GM13977 (cell line): ENCODE data around the gene IGFBP2.

Experiments used
- DNase-seq: peaks from one replicate; pipeline ENCODE4 v3.0.0; 2012; ENCODE audit warnings: low spot score
- in situ Hi-C: fragments of 300-500 bp; cut with MboI; formaldehyde crosslinking; loops from one replicate; pipeline ENCODE4 v1.12.0; 2022; ENCODE audit warnings: low sequenced_read_pairs, low pct_unique_long_range_greater_than_20kb, mixed read lengths, inconsistent platforms; ENCODE audit not compliant: unreplicated experiment
- TF ChIP-seq, protein P1 (sequence below): IDR thresholded peaks from 2 replicates; pipeline ENCODE4 v1.5.1; 2012; ENCODE audit warnings: mild to moderate bottlenecking, control low read depth; ENCODE audit not compliant: insufficient read depth; ENCODE audit errors: extremely low read depth, missing control alignments

Gene IGFBP2

DNA sequence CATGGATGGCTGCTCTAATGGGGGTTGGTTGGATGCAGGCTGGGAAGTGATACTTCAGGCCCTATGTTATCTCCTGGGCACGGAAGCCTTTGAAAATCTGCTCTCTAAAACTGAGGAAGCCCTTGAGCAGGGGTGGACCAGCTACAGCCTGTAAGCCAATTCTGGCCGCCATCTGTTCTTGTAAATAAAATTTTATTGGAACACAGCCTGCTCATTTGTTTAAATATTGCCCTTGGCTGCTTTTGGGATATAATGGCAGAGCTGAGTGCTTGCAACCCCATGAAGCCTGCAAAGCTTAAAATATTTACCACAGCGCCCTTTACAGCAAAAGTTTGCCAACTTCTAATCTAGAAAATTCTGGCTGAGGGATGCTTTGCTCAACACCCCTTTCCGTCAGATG, 11.9 kb upstream of the IGFBP2 start:
- TF ChIP-seq, protein P1, sequence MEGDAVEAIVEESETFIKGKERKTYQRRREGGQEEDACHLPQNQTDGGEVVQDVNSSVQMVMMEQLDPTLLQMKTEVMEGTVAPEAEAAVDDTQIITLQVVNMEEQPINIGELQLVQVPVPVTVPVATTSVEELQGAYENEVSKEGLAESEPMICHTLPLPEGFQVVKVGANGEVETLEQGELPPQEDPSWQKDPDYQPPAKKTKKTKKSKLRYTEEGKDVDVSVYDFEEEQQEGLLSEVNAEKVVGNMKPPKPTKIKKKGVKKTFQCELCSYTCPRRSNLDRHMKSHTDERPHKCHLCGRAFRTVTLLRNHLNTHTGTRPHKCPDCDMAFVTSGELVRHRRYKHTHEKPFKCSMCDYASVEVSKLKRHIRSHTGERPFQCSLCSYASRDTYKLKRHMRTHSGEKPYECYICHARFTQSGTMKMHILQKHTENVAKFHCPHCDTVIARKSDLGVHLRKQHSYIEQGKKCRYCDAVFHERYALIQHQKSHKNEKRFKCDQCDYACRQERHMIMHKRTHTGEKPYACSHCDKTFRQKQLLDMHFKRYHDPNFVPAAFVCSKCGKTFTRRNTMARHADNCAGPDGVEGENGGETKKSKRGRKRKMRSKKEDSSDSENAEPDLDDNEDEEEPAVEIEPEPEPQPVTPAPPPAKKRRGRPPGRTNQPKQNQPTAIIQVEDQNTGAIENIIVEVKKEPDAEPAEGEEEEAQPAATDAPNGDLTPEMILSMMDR, result no peak
- DNase-seq, result no peak
- in situ Hi-C loops, result no loop called here

- TF ChIP-seq, protein P1, result no peak
- DNase-seq, result no peak
- in situ Hi-C loops, result no loop called here
These were observed 10.7 kb upstream of the IGFBP2 start for GRCh38 chr2:216622526-216622925.

- in situ Hi-C loops, result no loop called here
- TF ChIP-seq, protein P1, result no peak
- no peak for DNase-seq
These were observed 9.0 kb upstream of the IGFBP2 start for GRCh38 chr2:216624251-216624650.

DNA sequence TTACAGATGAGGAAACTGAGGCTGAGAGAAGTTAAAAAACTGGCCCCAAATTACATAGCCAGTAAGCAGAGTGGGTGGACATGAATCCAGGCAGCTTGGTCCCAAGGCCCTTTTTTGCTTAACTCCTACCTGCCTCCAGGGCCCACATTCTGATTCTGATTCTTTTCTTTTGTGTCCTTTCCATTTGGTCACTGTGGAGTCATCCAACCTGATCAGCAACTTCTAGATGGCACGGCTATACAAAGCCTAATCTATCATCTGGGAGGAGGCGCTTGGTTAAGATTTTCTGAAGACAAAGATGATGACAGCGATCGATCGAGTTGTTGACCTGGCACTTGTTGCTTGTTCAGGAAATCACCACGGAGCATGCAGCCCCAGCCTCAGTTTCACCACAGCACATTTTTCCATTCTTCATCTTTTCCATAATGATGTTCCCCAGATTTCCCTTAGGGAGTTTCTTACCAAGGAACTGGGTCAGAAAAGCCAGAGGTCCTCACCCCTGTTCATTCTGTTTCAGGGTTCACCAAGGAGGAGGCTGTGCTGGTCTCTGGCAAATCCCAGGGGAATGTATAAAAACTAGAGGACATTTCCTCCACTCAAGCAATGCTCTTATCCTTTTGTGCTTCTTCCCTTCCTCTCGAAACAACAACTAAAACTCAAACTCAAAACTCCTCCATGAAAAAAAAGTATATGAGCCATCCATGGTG, 6.9 kb upstream of the IGFBP2 start:
- DNase-seq, result no peak
- TF ChIP-seq, protein P1, result no peak
- in situ Hi-C loops, result no loop called here

- DNase-seq, result no peak
- TF ChIP-seq, protein P1, result no peak
- in situ Hi-C loops, result no loop called here
These were observed 6.4 kb upstream of the IGFBP2 start for GRCh38 chr2:216626875-216627245.

- TF ChIP-seq, protein P1, result no peak
- DNase-seq, result no peak
- in situ Hi-C loops, result no loop called here
These were observed 3.4 kb upstream of the IGFBP2 start for GRCh38 chr2:216629784-216630183.
